ENCODE data around the gene INAVA.

DNA sequence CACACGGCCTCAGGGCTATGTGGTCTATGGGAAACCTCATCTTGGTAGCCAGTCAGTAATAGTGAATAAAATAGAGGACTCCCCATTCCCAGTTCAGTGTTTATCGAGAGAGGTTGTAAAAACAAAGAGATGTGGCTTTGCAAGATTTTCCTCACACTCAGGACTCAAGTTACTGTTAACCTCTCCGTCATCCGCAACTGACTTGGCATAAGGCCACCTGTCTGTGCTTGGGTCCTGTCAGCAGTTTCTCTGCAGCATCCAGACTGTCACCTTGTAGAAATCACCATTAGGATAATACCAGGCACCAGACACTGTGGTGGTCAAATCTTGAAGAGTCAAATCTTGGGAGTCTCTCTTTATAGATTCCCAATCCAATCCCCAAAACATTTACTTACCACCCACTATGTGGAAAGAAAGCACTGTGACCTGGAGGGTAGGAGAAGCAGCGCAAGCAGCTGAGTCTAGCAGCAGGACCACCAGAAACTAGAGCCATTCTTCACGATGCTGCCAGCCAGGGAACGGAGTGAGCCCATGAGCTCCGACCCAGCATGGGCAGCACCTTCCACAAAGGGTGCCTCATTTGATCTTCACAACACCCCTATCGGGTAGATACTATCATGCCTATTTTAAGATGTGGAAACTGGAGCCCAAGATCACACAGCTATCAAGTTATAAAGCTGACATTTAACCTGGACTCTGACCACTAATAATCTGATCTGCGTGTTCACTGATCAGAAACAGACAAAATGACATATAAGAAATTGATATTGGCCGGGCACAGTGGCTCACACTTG is 27.5 kb upstream of the INAVA start:
- TF ChIP-seq, protein P1, sequence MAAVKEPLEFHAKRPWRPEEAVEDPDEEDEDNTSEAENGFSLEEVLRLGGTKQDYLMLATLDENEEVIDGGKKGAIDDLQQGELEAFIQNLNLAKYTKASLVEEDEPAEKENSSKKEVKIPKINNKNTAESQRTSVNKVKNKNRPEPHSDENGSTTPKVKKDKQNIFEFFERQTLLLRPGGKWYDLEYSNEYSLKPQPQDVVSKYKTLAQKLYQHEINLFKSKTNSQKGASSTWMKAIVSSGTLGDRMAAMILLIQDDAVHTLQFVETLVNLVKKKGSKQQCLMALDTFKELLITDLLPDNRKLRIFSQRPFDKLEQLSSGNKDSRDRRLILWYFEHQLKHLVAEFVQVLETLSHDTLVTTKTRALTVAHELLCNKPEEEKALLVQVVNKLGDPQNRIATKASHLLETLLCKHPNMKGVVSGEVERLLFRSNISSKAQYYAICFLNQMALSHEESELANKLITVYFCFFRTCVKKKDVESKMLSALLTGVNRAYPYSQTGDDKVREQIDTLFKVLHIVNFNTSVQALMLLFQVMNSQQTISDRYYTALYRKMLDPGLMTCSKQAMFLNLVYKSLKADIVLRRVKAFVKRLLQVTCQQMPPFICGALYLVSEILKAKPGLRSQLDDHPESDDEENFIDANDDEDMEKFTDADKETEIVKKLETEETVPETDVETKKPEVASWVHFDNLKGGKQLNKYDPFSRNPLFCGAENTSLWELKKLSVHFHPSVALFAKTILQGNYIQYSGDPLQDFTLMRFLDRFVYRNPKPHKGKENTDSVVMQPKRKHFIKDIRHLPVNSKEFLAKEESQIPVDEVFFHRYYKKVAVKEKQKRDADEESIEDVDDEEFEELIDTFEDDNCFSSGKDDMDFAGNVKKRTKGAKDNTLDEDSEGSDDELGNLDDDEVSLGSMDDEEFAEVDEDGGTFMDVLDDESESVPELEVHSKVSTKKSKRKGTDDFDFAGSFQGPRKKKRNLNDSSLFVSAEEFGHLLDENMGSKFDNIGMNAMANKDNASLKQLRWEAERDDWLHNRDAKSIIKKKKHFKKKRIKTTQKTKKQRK (IDR thresholded peaks at IDR 0.05; ENCODE audit: low read depth, low read length): no peak
- no peak for TF ChIP-seq KDM1A (IDR thresholded peaks at IDR 0.05; ENCODE audit: borderline replicate concordance)
- TF ChIP-seq, protein P2, sequence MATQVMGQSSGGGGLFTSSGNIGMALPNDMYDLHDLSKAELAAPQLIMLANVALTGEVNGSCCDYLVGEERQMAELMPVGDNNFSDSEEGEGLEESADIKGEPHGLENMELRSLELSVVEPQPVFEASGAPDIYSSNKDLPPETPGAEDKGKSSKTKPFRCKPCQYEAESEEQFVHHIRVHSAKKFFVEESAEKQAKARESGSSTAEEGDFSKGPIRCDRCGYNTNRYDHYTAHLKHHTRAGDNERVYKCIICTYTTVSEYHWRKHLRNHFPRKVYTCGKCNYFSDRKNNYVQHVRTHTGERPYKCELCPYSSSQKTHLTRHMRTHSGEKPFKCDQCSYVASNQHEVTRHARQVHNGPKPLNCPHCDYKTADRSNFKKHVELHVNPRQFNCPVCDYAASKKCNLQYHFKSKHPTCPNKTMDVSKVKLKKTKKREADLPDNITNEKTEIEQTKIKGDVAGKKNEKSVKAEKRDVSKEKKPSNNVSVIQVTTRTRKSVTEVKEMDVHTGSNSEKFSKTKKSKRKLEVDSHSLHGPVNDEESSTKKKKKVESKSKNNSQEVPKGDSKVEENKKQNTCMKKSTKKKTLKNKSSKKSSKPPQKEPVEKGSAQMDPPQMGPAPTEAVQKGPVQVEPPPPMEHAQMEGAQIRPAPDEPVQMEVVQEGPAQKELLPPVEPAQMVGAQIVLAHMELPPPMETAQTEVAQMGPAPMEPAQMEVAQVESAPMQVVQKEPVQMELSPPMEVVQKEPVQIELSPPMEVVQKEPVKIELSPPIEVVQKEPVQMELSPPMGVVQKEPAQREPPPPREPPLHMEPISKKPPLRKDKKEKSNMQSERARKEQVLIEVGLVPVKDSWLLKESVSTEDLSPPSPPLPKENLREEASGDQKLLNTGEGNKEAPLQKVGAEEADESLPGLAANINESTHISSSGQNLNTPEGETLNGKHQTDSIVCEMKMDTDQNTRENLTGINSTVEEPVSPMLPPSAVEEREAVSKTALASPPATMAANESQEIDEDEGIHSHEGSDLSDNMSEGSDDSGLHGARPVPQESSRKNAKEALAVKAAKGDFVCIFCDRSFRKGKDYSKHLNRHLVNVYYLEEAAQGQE (IDR thresholded peaks at IDR 0.05; ENCODE audit: low read depth, low read length): no peak
- no peak for TF ChIP-seq ATF3 (IDR thresholded peaks at IDR 0.05; ENCODE audit: borderline replicate concordance, extremely low read depth, low read depth, low read length)
- TF ChIP-seq TCF12 (IDR thresholded peaks at IDR 0.05; ENCODE audit: low read depth, low read length): 0 out of 2 replicates have a peak, but pooled peaks have one; percentile 44
- TF ChIP-seq, protein P3, sequence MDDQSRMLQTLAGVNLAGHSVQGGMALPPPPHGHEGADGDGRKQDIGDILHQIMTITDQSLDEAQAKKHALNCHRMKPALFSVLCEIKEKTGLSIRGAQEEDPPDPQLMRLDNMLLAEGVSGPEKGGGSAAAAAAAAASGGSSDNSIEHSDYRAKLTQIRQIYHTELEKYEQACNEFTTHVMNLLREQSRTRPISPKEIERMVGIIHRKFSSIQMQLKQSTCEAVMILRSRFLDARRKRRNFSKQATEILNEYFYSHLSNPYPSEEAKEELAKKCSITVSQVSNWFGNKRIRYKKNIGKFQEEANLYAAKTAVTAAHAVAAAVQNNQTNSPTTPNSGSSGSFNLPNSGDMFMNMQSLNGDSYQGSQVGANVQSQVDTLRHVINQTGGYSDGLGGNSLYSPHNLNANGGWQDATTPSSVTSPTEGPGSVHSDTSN (IDR thresholded peaks at IDR 0.05; ENCODE audit: insufficient replicate concordance, low read depth, low read length): no peak
- TF ChIP-seq BACH1 (IDR thresholded peaks at IDR 0.05; ENCODE audit: borderline replicate concordance): no peak
- peak; percentile 48; the same call in 1 of the 2 replicates for TF ChIP-seq POLR2AphosphoS5 (IDR thresholded peaks at IDR 0.05; ENCODE audit: low read length)
- TF ChIP-seq, protein P4, sequence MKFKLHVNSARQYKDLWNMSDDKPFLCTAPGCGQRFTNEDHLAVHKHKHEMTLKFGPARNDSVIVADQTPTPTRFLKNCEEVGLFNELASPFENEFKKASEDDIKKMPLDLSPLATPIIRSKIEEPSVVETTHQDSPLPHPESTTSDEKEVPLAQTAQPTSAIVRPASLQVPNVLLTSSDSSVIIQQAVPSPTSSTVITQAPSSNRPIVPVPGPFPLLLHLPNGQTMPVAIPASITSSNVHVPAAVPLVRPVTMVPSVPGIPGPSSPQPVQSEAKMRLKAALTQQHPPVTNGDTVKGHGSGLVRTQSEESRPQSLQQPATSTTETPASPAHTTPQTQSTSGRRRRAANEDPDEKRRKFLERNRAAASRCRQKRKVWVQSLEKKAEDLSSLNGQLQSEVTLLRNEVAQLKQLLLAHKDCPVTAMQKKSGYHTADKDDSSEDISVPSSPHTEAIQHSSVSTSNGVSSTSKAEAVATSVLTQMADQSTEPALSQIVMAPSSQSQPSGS (IDR thresholded peaks at IDR 0.05; ENCODE audit: low read length): no peak

All from GM12878 (cell line).